Measurements from ENCODE around the gene SPRYD3.

Gene SPRYD3

DNA sequence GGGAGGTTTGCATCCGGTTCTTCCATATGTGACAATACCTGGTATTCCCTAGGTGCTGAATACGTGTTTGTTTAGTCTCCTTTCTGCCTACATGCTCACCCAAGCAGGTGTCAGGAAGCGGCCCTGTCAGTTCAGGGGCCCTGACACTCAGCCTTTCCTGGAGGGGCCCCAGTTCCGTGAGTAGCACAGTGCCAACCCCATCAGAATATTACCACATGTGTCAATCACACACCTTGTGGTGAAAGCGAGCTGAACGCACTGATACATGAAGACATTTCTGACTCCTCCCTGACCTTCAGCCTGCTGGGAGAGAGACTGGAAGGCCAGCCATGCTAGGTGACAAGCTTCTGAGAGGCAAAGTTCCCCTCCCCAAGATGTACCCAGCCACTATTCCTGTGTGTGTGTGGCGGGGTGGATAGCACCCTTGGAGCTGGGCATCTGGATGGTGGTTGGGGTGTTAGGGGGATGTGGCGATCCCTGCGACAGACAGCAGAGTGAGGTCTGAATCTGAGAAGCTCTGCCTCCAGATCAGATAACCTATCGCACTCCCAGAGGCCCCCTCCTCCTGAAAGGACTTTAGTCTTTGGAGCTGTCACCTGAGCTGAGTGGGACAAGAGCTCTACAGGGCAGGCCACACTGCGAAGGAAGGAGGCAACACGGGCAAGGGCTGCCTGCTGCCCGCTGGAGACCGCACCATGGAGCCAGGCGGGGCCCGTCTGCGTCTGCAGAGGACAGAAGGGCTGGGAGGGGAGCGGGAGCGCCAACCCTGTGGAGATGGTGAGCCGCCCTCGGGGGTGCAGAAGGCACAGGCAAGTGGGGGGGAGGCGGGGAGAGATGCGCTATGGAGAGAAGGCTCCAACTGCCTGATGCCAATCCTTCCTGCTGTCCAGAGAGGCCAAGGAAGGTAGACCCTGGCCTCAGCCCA lies 24.0 kb upstream of the SPRYD3 start, which contains the start of gene SOAT2:
TSS of gene SOAT2 (plus strand) at position 604 of the 925 bp plus-strand sequence. CDS start at position 696, 92 bp downstream.
- Histone ChIP-seq H3K27me3 (ENCODE audit: insufficient read depth, low read length) (no peaks in the 10 kb centered on the region), H3K9me3 (ENCODE audit: low read length) (no peaks in the 10 kb centered on the region), H3K27ac (ENCODE audit: low read depth, low read length, poor library complexity, severe bottlenecking) (peak within 1 kb of the TSS; percentile 77), H2AFZ (ENCODE audit: low read length) (no peak within 1 kb of the TSS), H3K4me3 (ENCODE audit: low read depth, low read length, poor library complexity, severe bottlenecking) (peak within 1 kb of the TSS; percentile 63), H3F3A (ENCODE audit: insufficient read depth, low read length) (no peaks in the 10 kb centered on the region), H3K9ac (ENCODE audit: low read length) (peak within 1 kb of the TSS; percentile 64), H3K36me3 (ENCODE audit: insufficient read depth, low read length) (peaks cover 4% of the 10 kb centered on the region; the same call in 1 of the 2 replicates), H3K4me1 (ENCODE audit: insufficient read depth, low read length, severe bottlenecking) (peaks cover 39% of the 10 kb centered on the region), H3K4me2 (ENCODE audit: low read length) (peak within 1 kb of the TSS; percentile 74), H4K20me1 (ENCODE audit: insufficient read depth, low read length) (no peaks in the 10 kb centered on the region), H3K79me2 (ENCODE audit: insufficient read depth, low read length) (no peaks in the 10 kb centered on the region), H3K9me2 (ENCODE audit: low read depth, low read length) (no peaks in the 10 kb centered on the region)
- TF ChIP-seq, protein P1, sequence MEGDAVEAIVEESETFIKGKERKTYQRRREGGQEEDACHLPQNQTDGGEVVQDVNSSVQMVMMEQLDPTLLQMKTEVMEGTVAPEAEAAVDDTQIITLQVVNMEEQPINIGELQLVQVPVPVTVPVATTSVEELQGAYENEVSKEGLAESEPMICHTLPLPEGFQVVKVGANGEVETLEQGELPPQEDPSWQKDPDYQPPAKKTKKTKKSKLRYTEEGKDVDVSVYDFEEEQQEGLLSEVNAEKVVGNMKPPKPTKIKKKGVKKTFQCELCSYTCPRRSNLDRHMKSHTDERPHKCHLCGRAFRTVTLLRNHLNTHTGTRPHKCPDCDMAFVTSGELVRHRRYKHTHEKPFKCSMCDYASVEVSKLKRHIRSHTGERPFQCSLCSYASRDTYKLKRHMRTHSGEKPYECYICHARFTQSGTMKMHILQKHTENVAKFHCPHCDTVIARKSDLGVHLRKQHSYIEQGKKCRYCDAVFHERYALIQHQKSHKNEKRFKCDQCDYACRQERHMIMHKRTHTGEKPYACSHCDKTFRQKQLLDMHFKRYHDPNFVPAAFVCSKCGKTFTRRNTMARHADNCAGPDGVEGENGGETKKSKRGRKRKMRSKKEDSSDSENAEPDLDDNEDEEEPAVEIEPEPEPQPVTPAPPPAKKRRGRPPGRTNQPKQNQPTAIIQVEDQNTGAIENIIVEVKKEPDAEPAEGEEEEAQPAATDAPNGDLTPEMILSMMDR (IDR thresholded peaks at IDR 0.05; ENCODE audit: low read length): no peak
- no peak for TF ChIP-seq EZH2 (IDR thresholded peaks at IDR 0.05; ENCODE audit: borderline replicate concordance, low read length)

DNA sequence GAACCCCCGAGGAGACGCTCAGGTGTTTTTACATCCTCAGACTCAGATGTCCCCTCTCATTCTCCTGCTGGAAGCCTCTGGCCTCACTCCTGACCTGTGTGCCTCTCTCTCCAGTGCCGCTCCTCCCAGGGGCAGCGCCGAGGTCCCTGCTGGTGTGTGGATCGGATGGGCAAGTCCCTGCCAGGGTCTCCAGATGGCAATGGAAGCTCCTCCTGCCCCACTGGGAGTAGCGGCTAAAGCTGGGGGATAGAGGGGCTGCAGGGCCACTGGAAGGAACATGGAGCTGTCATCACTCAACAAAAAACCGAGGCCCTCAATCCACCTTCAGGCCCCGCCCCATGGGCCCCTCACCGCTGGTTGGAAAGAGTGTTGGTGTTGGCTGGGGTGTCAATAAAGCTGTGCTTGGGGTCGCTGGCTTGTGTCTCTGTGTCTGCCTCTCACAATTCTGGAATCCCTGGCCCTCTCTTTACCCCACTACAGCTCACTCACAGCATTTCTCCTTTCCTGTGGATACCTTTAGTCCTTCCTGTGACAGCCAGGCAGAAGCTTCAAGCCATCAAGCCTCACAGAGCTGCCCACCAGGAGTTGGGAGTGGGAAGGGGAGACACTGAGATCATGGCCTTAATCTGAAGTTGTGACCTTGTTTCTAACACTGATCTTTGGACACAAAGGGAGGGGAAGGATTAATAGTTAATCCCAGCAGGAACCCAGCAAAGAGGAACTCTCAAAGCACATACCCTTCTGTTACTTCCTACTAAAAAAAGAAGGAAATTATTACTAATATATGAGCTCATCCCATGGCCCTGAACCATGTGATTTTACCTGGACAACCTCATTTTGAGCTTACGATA lies 23.0 kb upstream of the SPRYD3 start:
- TF ChIP-seq, protein P1 (IDR thresholded peaks at IDR 0.05; ENCODE audit: low read length): no peak
- TF ChIP-seq EZH2 (IDR thresholded peaks at IDR 0.05; ENCODE audit: borderline replicate concordance, low read length): no peak
- Histone ChIP-seq H3K4me3 (ENCODE audit: low read depth, low read length, poor library complexity, severe bottlenecking) (no peak overlapping the region), H3F3A (ENCODE audit: insufficient read depth, low read length) (no peaks in the 10 kb centered on the region), H2AFZ (ENCODE audit: low read length) (no peak overlapping the region), H3K4me1 (ENCODE audit: insufficient read depth, low read length, severe bottlenecking) (peaks cover 49% of the 10 kb centered on the region), H4K20me1 (ENCODE audit: insufficient read depth, low read length) (no peaks in the 10 kb centered on the region), H3K9me2 (ENCODE audit: low read depth, low read length) (no peaks in the 10 kb centered on the region), H3K9me3 (ENCODE audit: low read length) (no peaks in the 10 kb centered on the region), H3K9ac (ENCODE audit: low read length) (no peak overlapping the region), H3K27ac (ENCODE audit: low read depth, low read length, poor library complexity, severe bottlenecking) (peak overlapping the region; percentile 77), H3K27me3 (ENCODE audit: insufficient read depth, low read length) (peaks cover 4% of the 10 kb centered on the region; the same call in 1 of the 2 replicates), H3K36me3 (ENCODE audit: insufficient read depth, low read length) (no peaks in the 10 kb centered on the region), H3K4me2 (ENCODE audit: low read length) (peak overlapping the region; percentile 74; the same call in 1 of the 2 replicates), H3K79me2 (ENCODE audit: insufficient read depth, low read length) (no peaks in the 10 kb centered on the region)

DNA sequence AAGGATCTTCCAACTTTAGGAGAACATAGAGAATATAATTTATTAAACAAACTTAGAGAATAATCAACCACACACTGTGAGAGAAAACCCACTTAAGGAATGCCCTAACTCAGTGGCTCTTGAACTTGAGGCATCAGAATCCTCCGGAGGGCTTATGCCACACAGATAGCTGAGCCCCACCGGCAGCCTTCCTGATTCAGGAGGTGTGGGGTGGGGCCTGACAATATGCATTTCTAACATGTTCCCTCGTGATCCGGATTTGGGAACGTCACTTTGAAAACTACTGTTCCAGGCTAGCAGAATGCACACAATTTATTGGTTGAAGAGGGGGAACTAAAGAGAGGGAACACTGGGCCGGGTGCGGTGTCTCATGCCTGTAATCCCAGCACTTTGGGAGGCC lies 22.1 kb upstream of the SPRYD3 start:
- Histone ChIP-seq H3F3A (ENCODE audit: insufficient read depth, low read length) (no peaks in the 10 kb centered on the region), H4K20me1 (ENCODE audit: insufficient read depth, low read length) (no peaks in the 10 kb centered on the region), H3K9me3 (ENCODE audit: low read length) (no peaks in the 10 kb centered on the region), H3K36me3 (ENCODE audit: insufficient read depth, low read length) (no peaks in the 10 kb centered on the region), H3K9ac (ENCODE audit: low read length) (no peak overlapping the region), H3K79me2 (ENCODE audit: insufficient read depth, low read length) (no peaks in the 10 kb centered on the region), H3K4me2 (ENCODE audit: low read length) (no peak overlapping the region), H2AFZ (ENCODE audit: low read length) (no peak overlapping the region), H3K27me3 (ENCODE audit: insufficient read depth, low read length) (peaks cover 5% of the 10 kb centered on the region; the same call in 1 of the 2 replicates), H3K27ac (ENCODE audit: low read depth, low read length, poor library complexity, severe bottlenecking) (no peak overlapping the region), H3K4me1 (ENCODE audit: insufficient read depth, low read length, severe bottlenecking) (peaks cover 50% of the 10 kb centered on the region), H3K4me3 (ENCODE audit: low read depth, low read length, poor library complexity, severe bottlenecking) (no peak overlapping the region), H3K9me2 (ENCODE audit: low read depth, low read length) (no peaks in the 10 kb centered on the region)
- TF ChIP-seq EZH2 (IDR thresholded peaks at IDR 0.05; ENCODE audit: borderline replicate concordance, low read length): no peak
- TF ChIP-seq, protein P1 (IDR thresholded peaks at IDR 0.05; ENCODE audit: low read length): no peak
